CD4-positive, alpha-beta T cell treated with Interleukin-6 at 100 ng/mL for 8 hours (primary cell): ENCODE results near the gene PXMP4.

Experiments used
- DNase-seq: peaks from one replicate; pipeline ENCODE4 v3.0.0-alpha.2; 2020; ENCODE audit warnings: mixed read lengths, low spot score

The PXMP4 gene

GRCh38 chr20:33669873-33670640, 50.1 kb downstream of the PXMP4 start:
- no peak for DNase-seq

- no peak for DNase-seq
Measured at GRCh38 chr20:33669224-33669623, 50.9 kb downstream of the PXMP4 start.

GRCh38 chr20:33668466-33669155, 51.5 kb downstream of the PXMP4 start:
- DNase-seq, result no peak

GRCh38 chr20:33667676-33668465, 52.2 kb downstream of the PXMP4 start:
- peak; percentile 76 for DNase-seq

- no peak for DNase-seq
Measured at GRCh38 chr20:33667245-33667675, 52.9 kb downstream of the PXMP4 start.

DNA sequence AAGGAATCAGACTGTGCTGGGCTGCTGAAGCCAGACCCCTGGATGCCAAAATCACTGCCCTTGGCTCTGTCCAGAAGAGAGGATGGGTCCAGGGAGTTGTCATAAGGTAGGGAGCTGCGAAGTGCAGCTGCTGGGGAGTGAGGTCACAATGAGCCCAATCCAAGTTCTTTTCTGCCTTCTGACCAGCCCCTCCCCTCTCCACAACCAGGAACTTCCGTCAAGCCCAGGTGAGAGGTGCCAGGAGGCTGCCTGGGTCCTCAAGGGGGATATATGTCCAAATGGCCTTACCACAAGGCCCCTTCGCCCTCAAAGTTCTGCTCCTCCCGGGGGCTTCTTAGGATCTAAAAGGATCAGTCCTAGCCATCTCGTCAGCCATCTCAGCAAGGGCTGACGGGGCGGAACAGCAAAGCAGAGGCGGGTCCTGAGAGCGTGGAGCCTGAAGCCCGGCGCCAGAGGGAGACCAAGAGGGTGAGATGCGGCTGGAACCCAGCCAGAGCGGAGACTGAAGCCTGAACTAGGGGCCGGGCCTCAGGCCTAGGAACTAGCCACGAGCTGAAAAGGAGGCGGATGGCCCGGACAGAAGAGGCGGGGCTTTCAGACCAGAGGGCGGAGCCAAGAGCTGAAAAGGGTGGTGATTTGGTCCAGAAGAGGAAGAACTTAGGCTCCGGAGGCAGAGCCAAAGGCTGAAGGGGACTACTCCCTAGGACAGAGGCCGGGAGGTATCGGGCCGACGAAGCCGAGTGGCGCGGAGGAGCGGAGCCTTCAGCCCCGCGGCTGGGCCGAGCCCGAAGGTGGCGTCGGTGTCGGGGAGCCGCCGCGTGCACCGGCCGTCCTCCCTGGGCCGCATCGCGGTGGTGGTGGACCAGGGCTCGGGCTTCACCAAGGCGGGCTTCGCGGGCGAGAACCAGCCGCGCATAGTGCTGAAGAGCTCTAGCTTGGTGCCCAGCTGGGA, 53.5 kb downstream of the PXMP4 start, which contains the start of gene ACTL10:
ACTL10 (plus strand) TSS at position 651 of the 952 bp plus-strand sequence. CDS start 555 bp downstream, outside the sequence.
- DNase-seq, result peak; percentile 82

DNA sequence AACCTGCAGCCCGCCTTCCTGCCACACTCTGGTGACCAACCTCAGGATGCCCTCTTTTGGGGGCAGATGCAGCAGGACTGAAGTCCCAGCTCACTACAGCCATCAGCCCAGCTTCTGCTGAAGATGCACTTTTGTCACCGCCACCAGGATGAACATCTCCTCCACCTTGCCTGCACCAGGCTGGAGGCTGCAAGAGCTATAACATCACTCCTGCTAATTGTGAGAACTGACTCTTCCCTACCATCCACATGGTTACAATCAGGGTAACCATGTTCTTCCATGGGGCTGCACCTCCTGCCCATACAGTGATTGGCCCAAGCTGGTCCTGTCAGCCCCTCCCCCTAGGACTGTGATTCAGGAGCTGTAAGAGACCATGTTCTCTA, 55.4 kb downstream of the PXMP4 start:
- no peak for DNase-seq

GRCh38 chr20:33664085-33664761, 55.9 kb downstream of the PXMP4 start:
- DNase-seq, result no peak

DNA sequence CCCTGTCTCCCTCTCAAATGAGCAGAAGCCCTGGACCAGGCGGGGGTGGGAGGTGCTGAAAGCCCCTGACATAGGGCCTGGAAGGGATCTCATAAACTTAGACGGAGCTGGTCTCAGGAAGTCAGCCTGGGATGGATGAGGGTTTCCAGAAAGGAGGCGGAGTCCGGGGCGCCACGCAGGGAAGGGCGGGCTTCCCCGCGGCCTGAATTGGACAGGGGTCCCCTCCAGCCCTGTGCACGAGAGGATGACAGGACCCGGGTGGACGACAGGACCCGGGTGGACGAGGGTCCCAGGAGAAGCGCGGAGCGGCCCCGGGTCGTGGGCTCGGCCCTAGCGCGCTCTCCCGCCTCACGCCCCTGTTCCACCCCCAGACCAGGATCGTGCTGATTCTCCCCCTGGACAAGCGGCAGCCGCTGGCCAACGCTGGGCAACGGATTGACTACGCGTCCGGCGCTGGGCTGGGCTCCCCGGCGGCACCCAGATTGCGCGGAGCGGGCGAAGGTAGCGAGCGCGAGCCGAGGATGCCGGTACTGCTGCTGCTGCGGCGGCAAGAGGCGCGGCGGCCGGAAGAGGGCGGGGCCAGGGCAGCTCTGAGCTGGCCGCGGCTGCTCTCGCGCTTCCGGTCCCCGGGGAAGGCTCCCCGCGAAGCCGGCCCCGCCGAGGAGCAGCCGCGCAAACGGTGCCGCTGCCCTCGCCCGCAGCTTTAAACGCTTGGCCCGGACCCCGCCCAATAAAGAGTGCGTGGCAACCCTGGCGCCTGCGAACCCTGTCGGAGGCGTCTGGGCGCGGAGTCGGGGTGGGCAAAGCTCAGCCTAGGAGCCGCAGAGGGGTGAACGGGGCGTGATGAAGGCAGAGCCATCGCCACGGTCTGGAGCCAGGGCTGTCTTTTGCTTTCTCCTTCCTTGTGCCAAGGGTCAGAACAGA, 56.7 kb downstream of the PXMP4 start:
- DNase-seq, result peak; percentile 86

GRCh38 chr20:33662172-33662571, 57.9 kb downstream of the PXMP4 start, which contains the start of gene C20orf144:
C20orf144 (plus strand) TSS chr20:33662327; CDS start chr20:33662346, 19 bp downstream.
- no peak for DNase-seq

DNA sequence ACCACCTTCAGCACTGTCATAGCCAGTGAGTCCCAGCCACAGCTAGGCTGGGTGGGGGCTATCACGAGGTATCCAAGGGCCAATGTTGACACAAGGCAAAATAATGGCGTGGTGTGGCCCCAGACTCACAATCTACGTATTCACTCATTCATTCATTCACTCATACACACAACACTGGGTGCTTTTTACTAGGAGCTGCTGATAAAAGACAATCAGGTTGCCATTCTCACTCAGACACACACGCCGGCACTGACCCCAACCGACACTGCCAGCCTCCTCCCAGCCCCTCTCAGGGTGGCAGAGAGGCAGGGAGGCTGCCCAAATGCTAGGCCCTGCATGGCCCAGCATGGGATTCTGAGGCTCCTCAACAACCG, 59.4 kb downstream of the PXMP4 start:
- DNase-seq, result no peak

GRCh38 chr20:33660035-33660684, 60.0 kb downstream of the PXMP4 start:
- DNase-seq, result no peak

GRCh38 chr20:33659341-33660034, 60.6 kb downstream of the PXMP4 start:
- no peak for DNase-seq

DNA sequence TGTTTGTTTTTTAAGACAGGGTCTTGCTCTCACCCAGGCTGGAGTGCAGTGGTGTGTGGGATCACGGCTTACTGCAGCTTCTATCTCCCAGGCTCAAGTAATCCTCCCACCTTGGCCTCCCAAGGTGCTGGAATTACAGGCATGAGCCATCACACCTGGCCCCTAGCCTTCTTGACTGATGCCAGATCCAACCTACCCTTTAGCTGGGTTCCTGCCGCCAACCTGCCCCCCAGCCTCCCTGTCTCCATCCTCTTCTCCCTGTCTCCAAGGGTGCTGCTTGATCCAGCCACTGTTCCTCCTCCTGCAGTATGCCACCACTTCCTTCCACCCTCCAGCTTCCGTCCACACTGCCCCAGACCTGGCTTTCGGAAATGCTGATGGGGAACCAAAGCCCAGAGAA, 61.2 kb downstream of the PXMP4 start:
- DNase-seq, result no peak

DNA sequence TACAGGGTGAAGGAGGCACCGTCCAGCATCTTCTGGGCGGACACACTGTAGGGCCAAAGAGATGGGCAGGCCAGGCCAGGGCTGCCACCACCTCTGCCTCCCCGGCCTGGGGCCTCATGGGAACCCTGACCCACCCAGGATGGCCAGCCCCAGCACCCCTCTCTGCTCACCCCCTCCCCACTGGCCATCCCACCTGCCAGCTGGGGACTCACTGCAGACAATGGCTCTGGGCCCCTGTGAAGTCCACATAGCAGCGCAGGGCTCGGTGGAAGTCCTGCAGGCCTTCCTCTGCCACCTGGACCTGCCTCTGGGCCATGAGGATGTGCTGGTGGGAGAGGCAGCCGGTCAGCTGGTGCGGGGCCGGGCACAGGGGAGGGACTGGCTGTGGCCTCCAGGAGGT, 61.6 kb downstream of the PXMP4 start:
- DNase-seq, result no peak

DNA sequence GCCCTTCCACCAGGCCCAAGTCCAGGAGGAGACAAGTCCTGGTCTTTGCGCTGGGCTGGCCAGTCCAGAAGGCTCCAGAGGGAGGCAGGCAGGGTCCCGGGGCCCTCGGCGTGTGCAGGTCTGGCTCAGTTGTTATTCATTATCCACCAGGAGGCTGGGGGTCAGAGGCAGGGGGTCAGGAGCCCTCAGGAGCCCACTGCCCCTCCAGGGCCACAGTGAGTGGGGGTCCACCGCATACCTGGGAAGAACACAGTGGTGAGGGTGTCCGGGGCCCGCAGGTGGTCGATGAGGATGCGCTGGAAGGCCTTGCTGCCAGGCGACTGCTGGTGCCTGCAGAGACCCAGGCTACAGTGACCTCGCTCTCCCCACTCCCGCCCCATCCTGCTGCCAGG, 62.4 kb downstream of the PXMP4 start:
- DNase-seq, result no peak

GRCh38 chr20:33656783-33657703, 63.1 kb downstream of the PXMP4 start:
- no peak for DNase-seq
